NCI-H1694 treated with DMSO at 0.1 percent for 48 hours (cell line): ENCODE results near the gene PLA1A.
"Not testable (repeated sequence)": the region's sequence is repeated elsewhere in the genome, so short reads cannot be mapped to it uniquely, and the experiment has no call there.

Experiments used
- DNase-seq: peaks from one replicate; lab custom pipeline; 2025; lab: John Stamatoyannopoulos, UW

The PLA1A gene

DNA sequence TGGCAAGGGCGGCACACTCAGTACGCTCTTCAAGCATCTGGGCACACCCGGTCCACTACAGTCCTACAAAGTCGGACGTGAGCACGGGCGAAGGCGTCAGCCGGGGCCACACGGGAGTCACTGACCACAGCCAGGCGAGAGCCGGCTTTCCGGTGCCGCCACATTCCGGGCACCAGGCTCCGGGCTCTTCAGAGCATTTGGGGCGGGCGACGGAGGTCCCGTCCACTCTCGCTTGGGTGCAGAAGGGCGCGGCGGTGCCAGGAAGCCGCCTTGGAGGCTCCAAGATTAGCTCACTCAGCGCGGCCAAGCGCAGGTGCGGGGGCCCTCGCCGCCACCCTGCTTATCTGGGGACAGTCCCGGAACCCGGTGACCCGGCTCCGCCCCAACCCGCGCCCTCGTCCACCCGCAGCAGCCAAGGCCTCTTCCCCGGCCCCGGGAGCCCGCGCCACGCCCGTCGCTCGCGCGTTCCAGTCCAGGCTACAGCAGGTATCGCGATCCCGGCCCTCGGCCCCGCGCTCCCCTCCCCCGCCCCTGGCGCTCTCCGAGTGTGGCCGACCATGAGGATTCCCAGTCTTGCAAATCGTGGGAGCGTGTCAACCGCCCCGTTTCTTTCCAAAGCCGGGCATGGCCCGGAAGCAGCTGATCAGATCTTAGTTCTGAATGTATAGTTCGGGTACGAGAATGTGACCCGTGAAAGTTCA lies 18.2 kb upstream of the PLA1A start, which contains the start of gene ADPRH:
Gene ADPRH (plus strand): TSS at position 127 of the 701 bp plus-strand sequence. CDS start 2,678 bp downstream, outside the sequence.
- no peak for DNase-seq

DNA sequence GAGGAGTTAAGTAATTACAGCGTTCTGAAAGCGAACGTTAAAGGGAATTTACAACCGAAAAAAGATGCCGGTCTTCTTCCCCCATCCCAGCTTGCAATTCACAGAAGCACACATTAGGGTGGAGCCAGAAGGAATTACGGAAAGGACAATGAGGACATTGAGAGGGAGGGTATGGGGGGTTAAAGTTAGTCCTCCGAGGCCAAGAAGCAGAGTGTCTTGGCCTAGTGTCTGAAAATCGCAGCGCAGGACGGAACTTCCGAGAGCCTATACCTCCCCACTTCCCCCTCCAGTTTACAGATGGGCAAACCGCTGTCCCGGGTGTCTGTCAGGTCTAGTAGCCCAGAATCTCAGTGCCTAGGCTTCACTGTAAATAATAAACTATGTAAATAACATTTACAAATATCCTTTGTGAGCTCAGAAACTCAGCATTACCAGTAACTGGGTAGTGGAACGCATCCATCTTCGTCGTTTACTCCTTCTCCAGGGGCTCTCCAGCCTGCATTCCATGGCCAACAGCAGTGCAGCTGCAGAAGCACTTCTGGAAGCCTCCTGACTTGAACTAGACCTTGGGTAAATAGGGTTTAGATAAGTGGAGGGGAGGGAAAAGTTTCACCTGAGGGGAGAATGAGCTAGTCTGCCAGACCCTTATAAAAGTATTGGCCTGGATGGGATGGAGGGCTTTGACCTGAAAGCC lies 17.5 kb upstream of the PLA1A start:
- no peak for DNase-seq

- DNase-seq: no peak
Measured at GRCh38 chr3:119582178-119582577, 15.5 kb upstream of the PLA1A start.

DNA sequence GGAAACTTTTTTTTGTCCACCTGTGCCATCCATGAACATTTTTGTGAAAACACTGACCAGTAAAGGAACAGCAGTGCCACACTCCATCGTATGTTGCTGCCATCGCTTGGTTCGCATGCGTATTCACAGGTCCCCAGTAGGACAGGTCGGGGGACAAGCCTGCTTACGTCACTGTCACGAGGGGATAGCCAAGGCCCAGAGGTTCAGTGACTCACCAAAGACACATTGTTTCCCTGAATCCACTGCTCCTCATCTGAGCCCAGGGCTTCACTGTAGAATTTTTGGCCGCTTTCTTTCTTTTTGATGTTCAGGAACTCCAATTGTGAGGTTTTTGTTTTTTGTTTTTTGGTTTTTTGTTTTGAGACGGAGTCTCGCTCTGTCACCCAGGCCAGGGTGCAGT lies 12.5 kb upstream of the PLA1A start:
- no peak for DNase-seq

- DNase-seq: no peak
Measured at GRCh38 chr3:119585856-119586570, 11.7 kb upstream of the PLA1A start.

GRCh38 chr3:119586733-119587172 lies 10.9 kb upstream of the PLA1A start:
- no peak for DNase-seq

GRCh38 chr3:119588112-119588511 lies 9.6 kb upstream of the PLA1A start:
- DNase-seq: no peak

DNA sequence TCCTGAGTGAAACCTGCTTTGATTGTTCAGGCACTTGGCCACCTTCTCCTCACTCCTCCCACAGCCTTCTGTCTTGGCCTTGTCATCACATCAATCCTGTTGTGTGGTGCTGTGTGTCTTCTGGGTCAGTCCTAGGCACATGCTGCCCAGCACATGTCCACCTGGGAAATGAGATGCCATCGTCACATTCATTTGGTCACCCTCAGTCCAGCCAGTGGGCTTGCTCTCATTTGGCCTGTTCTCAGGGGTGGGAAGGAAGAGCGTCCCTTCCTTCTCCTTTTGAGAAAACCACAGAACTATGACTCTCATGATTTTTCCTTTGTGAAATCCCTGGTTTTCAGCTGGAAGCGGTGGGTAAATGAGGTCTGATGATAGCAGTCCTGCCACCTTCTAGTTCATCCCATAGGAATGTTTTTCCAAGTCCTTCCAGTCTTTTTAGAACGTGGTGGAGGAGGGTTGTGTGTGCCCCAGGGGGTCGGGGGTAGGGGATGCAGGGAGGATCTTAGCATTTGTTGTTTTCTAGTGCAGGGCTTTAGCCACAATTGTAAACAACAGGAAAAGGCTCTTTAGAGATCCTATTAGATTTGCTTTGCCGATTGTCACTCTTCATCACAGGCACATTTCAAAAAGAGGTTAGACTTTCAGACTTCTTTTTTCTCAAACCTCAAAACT lies 8.4 kb upstream of the PLA1A start:
- DNase-seq: no peak

DNA sequence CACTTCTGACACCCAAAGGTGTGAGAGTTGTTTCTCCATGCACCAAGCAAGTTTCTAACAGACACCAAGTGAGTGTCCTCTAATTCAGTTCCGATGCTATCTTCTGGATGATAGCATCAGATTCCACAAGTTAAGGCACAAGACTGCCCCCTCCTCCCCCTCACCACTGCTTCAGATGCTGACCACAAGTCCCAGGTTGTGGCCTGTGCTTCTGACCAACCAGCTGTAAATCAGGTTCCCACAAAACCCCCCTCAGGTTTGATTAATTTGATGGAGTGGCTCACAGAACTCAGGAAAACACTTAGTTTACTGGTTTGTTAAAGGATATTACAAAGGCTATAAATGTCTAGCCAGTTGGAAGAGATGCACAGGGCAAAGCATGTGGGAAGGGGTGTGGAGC lies 7.0 kb upstream of the PLA1A start:
- DNase-seq: no peak

DNA sequence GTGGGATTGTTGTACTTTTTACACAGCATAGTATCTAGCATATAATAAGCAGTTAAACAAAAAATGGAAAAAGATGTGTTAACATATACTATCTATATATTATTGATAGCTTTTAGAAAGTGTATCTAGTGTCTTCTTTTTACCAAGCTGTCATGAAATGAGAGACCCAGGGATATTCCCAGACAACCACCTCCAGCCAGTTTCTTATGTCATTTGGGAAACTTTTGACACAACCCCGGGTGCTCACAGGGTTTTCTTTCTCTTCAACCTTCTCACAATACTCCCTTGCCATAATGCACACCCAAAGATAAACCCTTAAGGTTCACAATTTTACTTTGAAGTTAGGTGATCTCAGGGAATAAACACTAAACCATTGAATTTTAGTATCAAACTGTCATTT lies 4.8 kb upstream of the PLA1A start:
- DNase-seq: no peak

DNA sequence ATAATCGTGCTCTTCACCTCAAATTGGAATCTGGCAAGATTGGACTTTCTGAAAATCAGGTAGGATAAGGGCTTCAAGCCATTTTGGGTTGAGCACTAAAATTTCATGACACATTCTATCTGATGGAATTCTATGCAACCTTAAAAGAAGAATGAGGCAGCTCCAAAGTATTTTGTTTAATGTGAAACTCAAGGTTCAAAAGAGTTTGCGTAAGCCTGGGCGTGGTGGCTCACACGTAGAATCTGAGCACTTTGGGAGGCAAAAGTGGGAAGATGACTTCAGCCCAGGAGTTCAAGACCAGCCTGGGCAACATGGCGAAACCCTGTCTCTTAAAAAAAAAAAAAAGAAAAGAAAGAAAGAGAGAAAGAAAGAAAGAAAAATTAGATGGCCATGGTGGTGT lies 3.6 kb upstream of the PLA1A start:
- DNase-seq: no peak

- DNase-seq: not testable (repeated sequence)
Measured at GRCh38 chr3:119594929-119595328, 2.8 kb upstream of the PLA1A start.

- DNase-seq: no peak
Measured at GRCh38 chr3:119595639-119596334, 1.9 kb upstream of the PLA1A start.

DNA sequence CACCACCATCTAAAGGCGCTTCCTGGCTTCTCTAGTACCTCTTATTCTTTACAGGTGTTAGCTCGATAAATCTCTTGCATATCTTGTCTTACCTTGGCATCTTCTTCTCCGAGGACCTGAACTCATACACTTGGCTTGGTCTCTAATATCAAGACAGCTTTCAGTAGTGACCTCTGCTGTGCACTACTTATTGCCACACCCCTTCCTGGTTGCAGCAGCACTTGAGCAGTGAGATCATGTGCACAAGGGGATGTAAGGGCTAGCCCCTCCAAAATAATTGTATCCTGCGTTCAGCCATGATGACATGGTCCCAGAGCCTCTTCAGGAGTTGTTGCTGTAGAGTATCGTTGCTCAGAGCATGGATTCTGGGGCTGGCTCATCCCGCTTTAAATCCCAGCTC lies 1.3 kb upstream of the PLA1A start:
- no peak for DNase-seq

- DNase-seq: no peak
Measured at GRCh38 chr3:119598410-119599098, 869 bp downstream of the PLA1A start.

DNA sequence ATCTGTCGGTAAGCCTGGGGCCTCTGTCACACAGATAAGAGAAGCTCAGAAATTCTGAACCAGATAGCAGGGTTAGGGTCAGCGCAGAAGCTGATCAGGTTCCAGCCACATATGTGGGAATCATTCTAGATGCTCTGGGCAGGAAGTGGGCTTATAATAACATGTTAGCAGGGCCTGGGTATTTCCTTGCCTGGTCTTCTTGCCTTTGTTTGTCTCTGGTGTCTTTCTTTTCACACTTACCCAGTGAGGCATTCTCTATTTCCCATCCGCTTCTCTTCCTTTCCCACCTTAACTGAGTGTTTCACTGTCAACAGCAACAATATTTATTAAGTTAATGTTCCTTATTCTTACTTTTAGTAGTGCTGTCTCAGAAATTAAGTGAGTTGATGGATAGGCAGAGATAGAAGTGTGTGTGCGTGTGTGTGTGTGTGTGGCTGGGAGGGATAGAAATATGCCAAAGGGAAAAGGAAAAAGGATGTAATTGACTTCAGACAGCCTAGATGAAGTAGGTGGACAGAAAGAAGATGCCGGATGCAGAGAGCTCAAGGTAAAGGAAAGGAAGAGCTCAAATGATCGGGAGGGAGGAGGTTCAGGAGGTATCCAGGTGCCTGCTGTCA lies 2.0 kb downstream of the PLA1A start:
- no peak for DNase-seq

GRCh38 chr3:119600732-119601131 lies 3.0 kb downstream of the PLA1A start:
- DNase-seq: no peak

DNA sequence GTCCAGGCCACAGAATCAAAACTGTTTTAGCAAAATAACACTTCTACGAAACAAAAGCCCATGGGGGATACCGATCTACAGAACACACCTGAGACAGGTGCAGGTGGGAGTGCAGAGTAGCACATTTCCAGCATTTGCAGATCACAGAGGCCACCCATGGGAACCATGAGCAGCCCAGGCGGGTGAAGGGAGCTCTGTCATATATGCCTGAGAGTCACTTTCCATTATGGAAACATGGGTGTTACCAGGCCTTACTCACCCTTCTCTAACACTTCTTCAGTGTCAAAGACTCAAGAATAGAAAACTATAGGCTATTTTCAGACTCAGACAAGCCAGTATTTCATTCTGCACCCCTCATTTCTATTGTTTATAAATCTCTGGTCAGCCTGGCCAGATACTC lies 3.5 kb downstream of the PLA1A start:
- no peak for DNase-seq

DNA sequence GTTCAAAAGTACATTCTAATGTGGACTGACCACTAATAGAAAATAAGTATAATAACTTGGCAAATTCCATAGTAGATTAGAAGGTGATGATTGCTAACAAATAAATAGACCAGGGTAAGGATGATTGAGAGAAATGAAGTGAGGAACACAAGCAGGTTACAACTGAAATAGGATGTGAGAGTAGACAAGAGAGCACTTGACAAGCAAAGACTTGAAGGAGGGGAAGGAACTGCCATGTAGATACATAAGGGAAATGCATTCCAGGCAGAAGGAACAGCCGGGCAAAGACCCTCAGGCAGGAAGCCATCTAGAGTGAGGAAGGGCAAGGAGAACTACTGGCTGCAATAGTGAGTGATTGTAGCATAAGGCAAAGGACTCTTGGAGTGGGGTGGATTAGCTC lies 5.0 kb downstream of the PLA1A start:
- no peak for DNase-seq

- DNase-seq: no peak
Measured at GRCh38 chr3:119604878-119605277, 7.2 kb downstream of the PLA1A start.
